Measurements from ENCODE around the gene ENTR1. TPM values are rescaled to one million over a fixed set of nuclear protein-coding genes. Genes with fewer than 3 reads are reported as not detected.

The ENTR1 gene
- total and polyA plus RNA-seq, 10 of the 15 experiments (the other 5 are each of a cell fraction or from before 2014, with no cell fraction given): 8.2 to 96.4 (median 41.1) TPM

DNA sequence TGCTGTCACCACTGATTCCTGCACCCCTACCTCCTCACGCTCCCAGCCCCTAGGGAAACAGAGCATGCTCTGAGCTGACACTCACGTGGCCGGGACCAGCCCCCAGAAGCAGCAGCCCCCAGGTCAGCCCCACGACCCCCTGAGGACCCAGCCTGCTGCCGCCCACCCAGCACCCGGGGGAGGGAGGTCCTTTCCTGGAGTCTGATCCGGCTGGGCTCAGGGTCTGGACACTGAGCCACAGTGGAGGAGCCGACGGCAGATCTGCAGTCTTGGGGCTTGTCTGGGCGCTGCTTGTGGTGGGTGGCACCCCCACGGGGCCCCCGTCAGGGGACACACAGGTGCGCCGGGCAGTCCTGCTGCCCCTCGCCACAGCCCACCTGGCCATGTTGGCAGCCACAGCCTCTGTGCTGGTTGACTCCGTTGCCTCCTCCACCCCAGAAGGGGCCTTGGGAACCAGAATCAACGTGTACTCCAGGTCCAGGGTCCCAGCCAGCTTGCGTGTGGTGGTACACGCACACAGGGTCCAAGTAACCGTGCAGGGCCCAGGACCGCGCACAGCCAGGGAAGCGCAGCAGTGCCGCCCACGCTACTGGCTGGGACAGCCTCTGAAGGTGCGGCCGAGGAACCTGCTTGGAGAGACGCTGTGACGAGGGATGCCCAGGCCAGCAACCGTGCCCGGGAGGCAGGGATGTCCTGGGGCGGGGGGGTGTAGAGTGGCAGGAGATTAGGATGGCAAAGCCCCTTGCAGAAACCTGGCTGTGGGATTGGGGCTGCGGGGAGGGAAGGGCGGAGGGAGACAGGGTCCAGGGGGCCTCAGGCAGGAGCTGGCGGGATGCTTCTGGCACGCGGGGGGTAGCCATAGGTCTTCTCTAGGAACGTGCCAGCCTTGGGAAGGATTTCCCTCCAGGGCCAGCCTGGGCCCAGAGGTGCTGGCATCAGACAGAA is 50.4 kb downstream of the ENTR1 start:
- H2AFZ ChIP-seq (ENCODE audit: control insufficient read depth, low read depth, low read length): no peak overlapping the region
- no peak overlapping the region for H3K27ac ChIP-seq (ENCODE audit: control insufficient read depth, insufficient read depth)
- H3K4me1 ChIP-seq (ENCODE audit: control insufficient read depth, insufficient read depth, low read length): peaks cover 10% of the 10 kb centered on the region
- intact Hi-C loops (cut with micrococcal nuclease; ENCODE audit: unreplicated experiment): no loop called here
- WGBS (ENCODE audit: insufficient coverage, insufficient replicate concordance, low lambda C conversion rate, missing lambda C conversion rate): 75% methylated on average over 31 of the region's 38 CpGs
- no peaks in the 10 kb centered on the region for H3K36me3 ChIP-seq (ENCODE audit: control insufficient read depth in 2 of 2, insufficient read depth in 2 of 2, low read length in 1 of 2)
- ChIA-PET CTCF (no interaction called here), SMC1A (ENCODE audit: uncharacterized antibody, unreplicated experiment) (no interaction called here), RAD21 (ENCODE audit: unreplicated experiment) (no interaction called here), POLR2A (no interaction called here)
- no peak for FAIRE-seq
- no peak overlapping the region for H3K4me3 ChIP-seq
- no TSS peak for BruUV-seq (replicated peaks)
- no peak for DNase-seq (ENCODE audit: low read depth, low spot score)
- no peak for TF ChIP-seq PRDM15 (CRISPR knock-in tag; IDR thresholded peaks at IDR 0.05)
- TF ChIP-seq REST (IDR thresholded peaks at IDR 0.05; ENCODE audit: low read depth, low read length): no peak
- no peak for TF ChIP-seq SMARCA5 (IDR thresholded peaks at IDR 0.05)
- TF ChIP-seq POLR2A (IDR thresholded peaks at IDR 0.05; ENCODE audit: low read depth, low read length): no peak; the same call in 1 of the 2 replicates
- no peak for TF ChIP-seq SUPT20H (IDR thresholded peaks at IDR 0.05; ENCODE audit: borderline replicate concordance, control insufficient read depth, low read depth, low read length)
- TF ChIP-seq TCF7 (IDR thresholded peaks at IDR 0.05; ENCODE audit: borderline replicate concordance): no peak
- TF ChIP-seq, protein P1, sequence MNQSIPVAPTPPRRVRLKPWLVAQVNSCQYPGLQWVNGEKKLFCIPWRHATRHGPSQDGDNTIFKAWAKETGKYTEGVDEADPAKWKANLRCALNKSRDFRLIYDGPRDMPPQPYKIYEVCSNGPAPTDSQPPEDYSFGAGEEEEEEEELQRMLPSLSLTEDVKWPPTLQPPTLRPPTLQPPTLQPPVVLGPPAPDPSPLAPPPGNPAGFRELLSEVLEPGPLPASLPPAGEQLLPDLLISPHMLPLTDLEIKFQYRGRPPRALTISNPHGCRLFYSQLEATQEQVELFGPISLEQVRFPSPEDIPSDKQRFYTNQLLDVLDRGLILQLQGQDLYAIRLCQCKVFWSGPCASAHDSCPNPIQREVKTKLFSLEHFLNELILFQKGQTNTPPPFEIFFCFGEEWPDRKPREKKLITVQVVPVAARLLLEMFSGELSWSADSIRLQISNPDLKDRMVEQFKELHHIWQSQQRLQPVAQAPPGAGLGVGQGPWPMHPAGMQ (IDR thresholded peaks at IDR 0.05; ENCODE audit: borderline replicate concordance): no peak
- no peak for TF ChIP-seq IKZF1 (conservative IDR thresholded peaks at IDR 0.05)
- TF ChIP-seq FOXK2 (IDR thresholded peaks at IDR 0.05): no peak
- TF ChIP-seq EED (IDR thresholded peaks at IDR 0.05; ENCODE audit: low read depth): no peak
- no peak for TF ChIP-seq MTA3 (IDR thresholded peaks at IDR 0.05; ENCODE audit: borderline replicate concordance, low read length)
- TF ChIP-seq, protein P2, sequence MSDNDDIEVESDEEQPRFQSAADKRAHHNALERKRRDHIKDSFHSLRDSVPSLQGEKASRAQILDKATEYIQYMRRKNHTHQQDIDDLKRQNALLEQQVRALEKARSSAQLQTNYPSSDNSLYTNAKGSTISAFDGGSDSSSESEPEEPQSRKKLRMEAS (IDR thresholded peaks at IDR 0.05; ENCODE audit: low read depth, low read length): no peak
- TF ChIP-seq NR2F1 (conservative IDR thresholded peaks at IDR 0.05): no peak
- no peaks in the 10 kb centered on the region for H4K20me1 ChIP-seq (ENCODE audit: control insufficient read depth, insufficient read depth)
- H3K79me2 ChIP-seq (ENCODE audit: control insufficient read depth, insufficient read depth, low read length): no peaks in the 10 kb centered on the region
- H3K9me3 ChIP-seq (replicated peaks; ENCODE audit: control insufficient read depth, insufficient read depth, low read length): no peaks in the 10 kb centered on the region; the same call in 2 of the 3 replicates
- no peak overlapping the region for H3K9ac ChIP-seq (ENCODE audit: control insufficient read depth, insufficient read depth, low read length)
- no peak for ATAC-seq
- in situ Hi-C loops (cut with MboI): no loop called here
- no peak overlapping the region for H3K4me2 ChIP-seq (ENCODE audit: control insufficient read depth, insufficient read depth)
- no peaks in the 10 kb centered on the region for H3K27me3 ChIP-seq (replicated peaks in 1 of 2; ENCODE audit: control insufficient read depth in 2 of 2, insufficient read depth in 2 of 2, low read length in 1 of 2)

Measured in GM12878 (cell line).